H1 (cell line): ENCODE measurements around the gene SLX4IP. TPM values are rescaled to one million over a fixed set of nuclear protein-coding genes. Genes with fewer than 3 reads are reported as not detected.

Experiments used
- BACH1 ChIP-seq: IDR thresholded peaks from 2 replicates; pipeline ENCODE4 v1.6.1; 2012; ENCODE audit warnings: low read length, improper control_type of control experiment
- CEBPB ChIP-seq: IDR thresholded peaks from 2 replicates; pipeline ENCODE4 v1.6.1; 2012; ENCODE audit warnings: low read depth, low read length
- FOSL1 ChIP-seq: IDR thresholded peaks from 2 replicates; pipeline ENCODE4 v1.6.1; 2011; ENCODE audit warnings: mild to moderate bottlenecking, low read depth, low read length, moderate library complexity; ENCODE audit not compliant: insufficient read depth
- JUND ChIP-seq: IDR thresholded peaks from 2 replicates; pipeline ENCODE4 v1.6.1; 2011; ENCODE audit warnings: mild to moderate bottlenecking, improper control_type of control experiment, low read length
- NRF1 ChIP-seq: IDR thresholded peaks from 2 replicates; pipeline ENCODE4 v1.6.1; 2011; ENCODE audit warnings: mild to moderate bottlenecking, low read depth, low read length, improper control_type of control experiment
- SP2 ChIP-seq: IDR thresholded peaks from 2 replicates; pipeline ENCODE4 v1.6.1; 2012; ENCODE audit warnings: mild to moderate bottlenecking, low read length, inconsistent platforms
- ZNF274 ChIP-seq: IDR thresholded peaks from 2 replicates; pipeline ENCODE4 v1.7.0; 2012; ENCODE audit warnings: low read length, borderline replicate concordance; ENCODE audit errors: extremely low read depth
- polyA plus RNA-seq, 7 experiments: library from polyadenylated mRNA; depleted of rRNA in 3 of 7; stranded (reverse) in 5 of 7; unstranded in 2 of 7; fragments of >200 nt in 5 of 7; fragments of 200-250 nt in 2 of 7; gene quantifications; 1 replicate in 5 of 7; 2 replicates in 1 of 7; 4 replicates in 1 of 7; pipeline versions ENCODE4 v1.2.1 to v1.2.3, GENCODE V29; 2011 to 2013; ENCODE audit warnings: missing spikeins in 2 of 7, mixed read lengths in 2 of 7
- total RNA-seq: library from RNA; stranded (reverse); fragmentation: NEBNext Ultra II Directional; extraction: Animal tissue kit (Norgen Biotek cat#: 25700); gene quantifications from 2 replicates; pipeline ENCODE4 v1.2.1, GENCODE V29; 2021
- TF ChIP-seq, protein P1 (sequence below): fragments of 300-600 bp; sonication (generic); IDR thresholded peaks from 2 replicates; pipeline ENCODE4 v1.7.1; 2012; ENCODE audit warnings: low read length, moderate library complexity, mild to moderate bottlenecking, inconsistent platforms; ENCODE audit not compliant: insufficient replicate concordance

The SLX4IP gene
- total and polyA plus RNA-seq, 2 of the 8 experiments (the other 6 are each of a cell fraction or from before 2014, with no cell fraction given), result 2.4 to 8.7 TPM

DNA sequence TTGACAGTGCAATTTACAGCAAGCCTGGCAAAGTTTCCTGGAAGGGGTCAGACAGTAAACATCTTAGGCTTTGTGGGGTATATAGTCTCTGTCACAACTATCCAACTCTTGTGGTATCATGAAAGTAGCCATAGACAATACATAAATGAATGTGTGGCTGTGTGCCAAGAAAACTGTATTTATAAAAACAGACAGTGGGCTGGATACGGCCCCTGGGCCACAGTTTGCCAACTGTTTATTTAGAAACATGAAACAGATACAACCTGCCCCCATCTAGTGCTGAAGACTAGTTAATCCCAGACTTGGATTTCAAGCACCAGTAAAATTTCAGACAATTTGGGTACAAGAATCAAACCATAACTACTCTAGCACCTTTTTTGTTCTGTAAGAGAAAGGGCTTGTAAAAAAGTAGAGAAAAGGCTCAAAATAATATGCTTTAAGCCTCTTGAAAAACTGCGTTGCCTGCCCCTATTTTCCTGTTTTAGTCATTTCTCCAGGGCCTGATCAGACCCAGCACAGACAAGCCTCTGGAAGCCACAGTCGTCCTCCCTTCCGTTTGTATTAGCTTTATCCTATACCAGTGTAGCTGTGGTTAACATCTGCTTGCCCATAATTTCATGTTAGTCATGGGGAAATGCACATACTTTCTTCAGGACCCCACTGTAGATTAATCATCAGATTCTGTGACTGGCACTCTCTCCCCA lies 207.9 kb downstream of the SLX4IP start (continued):
- TF ChIP-seq, protein P1, sequence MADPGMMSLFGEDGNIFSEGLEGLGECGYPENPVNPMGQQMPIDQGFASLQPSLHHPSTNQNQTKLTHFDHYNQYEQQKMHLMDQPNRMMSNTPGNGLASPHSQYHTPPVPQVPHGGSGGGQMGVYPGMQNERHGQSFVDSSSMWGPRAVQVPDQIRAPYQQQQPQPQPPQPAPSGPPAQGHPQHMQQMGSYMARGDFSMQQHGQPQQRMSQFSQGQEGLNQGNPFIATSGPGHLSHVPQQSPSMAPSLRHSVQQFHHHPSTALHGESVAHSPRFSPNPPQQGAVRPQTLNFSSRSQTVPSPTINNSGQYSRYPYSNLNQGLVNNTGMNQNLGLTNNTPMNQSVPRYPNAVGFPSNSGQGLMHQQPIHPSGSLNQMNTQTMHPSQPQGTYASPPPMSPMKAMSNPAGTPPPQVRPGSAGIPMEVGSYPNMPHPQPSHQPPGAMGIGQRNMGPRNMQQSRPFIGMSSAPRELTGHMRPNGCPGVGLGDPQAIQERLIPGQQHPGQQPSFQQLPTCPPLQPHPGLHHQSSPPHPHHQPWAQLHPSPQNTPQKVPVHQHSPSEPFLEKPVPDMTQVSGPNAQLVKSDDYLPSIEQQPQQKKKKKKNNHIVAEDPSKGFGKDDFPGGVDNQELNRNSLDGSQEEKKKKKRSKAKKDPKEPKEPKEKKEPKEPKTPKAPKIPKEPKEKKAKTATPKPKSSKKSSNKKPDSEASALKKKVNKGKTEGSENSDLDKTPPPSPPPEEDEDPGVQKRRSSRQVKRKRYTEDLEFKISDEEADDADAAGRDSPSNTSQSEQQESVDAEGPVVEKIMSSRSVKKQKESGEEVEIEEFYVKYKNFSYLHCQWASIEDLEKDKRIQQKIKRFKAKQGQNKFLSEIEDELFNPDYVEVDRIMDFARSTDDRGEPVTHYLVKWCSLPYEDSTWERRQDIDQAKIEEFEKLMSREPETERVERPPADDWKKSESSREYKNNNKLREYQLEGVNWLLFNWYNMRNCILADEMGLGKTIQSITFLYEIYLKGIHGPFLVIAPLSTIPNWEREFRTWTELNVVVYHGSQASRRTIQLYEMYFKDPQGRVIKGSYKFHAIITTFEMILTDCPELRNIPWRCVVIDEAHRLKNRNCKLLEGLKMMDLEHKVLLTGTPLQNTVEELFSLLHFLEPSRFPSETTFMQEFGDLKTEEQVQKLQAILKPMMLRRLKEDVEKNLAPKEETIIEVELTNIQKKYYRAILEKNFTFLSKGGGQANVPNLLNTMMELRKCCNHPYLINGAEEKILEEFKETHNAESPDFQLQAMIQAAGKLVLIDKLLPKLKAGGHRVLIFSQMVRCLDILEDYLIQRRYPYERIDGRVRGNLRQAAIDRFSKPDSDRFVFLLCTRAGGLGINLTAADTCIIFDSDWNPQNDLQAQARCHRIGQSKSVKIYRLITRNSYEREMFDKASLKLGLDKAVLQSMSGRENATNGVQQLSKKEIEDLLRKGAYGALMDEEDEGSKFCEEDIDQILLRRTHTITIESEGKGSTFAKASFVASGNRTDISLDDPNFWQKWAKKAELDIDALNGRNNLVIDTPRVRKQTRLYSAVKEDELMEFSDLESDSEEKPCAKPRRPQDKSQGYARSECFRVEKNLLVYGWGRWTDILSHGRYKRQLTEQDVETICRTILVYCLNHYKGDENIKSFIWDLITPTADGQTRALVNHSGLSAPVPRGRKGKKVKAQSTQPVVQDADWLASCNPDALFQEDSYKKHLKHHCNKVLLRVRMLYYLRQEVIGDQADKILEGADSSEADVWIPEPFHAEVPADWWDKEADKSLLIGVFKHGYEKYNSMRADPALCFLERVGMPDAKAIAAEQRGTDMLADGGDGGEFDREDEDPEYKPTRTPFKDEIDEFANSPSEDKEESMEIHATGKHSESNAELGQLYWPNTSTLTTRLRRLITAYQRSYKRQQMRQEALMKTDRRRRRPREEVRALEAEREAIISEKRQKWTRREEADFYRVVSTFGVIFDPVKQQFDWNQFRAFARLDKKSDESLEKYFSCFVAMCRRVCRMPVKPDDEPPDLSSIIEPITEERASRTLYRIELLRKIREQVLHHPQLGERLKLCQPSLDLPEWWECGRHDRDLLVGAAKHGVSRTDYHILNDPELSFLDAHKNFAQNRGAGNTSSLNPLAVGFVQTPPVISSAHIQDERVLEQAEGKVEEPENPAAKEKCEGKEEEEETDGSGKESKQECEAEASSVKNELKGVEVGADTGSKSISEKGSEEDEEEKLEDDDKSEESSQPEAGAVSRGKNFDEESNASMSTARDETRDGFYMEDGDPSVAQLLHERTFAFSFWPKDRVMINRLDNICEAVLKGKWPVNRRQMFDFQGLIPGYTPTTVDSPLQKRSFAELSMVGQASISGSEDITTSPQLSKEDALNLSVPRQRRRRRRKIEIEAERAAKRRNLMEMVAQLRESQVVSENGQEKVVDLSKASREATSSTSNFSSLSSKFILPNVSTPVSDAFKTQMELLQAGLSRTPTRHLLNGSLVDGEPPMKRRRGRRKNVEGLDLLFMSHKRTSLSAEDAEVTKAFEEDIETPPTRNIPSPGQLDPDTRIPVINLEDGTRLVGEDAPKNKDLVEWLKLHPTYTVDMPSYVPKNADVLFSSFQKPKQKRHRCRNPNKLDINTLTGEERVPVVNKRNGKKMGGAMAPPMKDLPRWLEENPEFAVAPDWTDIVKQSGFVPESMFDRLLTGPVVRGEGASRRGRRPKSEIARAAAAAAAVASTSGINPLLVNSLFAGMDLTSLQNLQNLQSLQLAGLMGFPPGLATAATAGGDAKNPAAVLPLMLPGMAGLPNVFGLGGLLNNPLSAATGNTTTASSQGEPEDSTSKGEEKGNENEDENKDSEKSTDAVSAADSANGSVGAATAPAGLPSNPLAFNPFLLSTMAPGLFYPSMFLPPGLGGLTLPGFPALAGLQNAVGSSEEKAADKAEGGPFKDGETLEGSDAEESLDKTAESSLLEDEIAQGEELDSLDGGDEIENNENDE, result no peak
- TF ChIP-seq NRF1 (no peak), ZNF274 (no peak), BACH1 (no peak), FOSL1 (no peak), SP2 (no peak), CEBPB (no peak), JUND (no peak)
